Stimulated activated CD8-positive, alpha-beta memory T cell treated with anti-CD3 and anti-CD28 coated beads, Interleukin-7, amount 100 ng/mL, for 1 hour (primary cell): ENCODE measurements around the gene ARL8B.

Experiments
- DNase-seq, 2 donors: peaks; one replicate each; pipeline ENCODE4 v3.0.0-alpha.2; 2020; ENCODE audit warnings: low read depth in 2 of 2

Gene ARL8B

GRCh38 chr3:5212628-5213573, 90.8 kb downstream of the ARL8B start:
- no peak for DNase-seq

GRCh38 chr3:5213574-5213966, 91.5 kb downstream of the ARL8B start:
- no peak for DNase-seq

GRCh38 chr3:5214352-5214751, 92.3 kb downstream of the ARL8B start:
- DNase-seq, result no peak

DNA sequence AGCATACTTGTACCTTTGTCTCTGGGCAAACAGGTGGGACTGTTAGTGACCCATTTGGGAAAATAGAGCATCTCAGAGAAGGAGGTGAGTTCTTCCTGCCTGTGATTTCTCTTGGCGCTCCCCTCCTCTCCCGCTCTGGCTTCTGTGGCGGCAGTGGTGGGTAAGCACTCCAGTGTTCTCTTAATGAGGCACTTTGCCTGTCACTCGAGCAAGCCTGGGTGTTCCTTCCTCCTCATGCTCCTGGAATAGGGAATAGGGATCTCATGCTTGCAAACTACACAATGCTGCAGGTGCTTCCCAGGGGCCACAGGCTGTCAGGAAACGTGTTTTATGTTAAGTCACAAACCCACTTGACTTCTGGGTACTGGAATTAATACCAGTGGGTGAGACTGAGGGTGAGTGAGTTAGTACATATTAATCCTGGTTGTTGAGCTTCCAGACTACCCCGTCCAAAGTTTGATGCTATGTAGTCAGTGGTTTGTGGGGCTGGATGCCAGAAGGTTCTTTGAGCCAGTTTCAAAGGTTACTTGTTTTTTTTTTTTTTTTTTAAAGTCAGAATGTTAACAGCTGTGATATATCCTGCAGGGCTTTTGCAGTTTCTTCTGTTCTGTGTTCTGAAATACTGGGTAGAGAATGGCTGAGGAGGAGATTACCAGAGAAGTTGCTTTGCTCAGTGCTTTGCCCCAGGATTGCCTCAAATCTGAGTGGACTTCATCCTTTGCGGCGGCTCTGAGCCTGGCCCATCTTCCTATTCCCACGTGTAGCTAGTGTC, 95.9 kb downstream of the ARL8B start:
- DNase-seq, result no peak

DNA sequence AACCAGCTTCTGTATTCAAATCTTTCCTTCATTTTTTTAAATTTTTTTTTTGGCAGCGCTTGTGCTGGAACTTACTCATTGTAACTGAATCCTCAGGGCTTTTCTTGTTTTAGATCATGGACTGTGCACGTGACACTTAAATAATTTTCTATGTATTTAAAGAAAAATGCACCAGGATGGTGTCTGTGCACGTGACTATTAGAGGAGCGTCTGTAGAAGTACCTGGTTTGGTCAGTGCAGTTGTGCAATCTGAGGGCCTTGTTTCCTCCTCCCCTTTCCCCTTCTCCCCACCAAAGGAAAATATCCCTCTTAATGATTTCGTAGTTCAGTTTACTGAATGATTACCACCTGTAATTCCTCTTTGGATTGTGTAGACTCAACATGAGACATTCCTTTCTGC, 96.7 kb downstream of the ARL8B start:
- no peak for DNase-seq

GRCh38 chr3:5219216-5219615, 97.1 kb downstream of the ARL8B start:
- no peak for DNase-seq

DNA sequence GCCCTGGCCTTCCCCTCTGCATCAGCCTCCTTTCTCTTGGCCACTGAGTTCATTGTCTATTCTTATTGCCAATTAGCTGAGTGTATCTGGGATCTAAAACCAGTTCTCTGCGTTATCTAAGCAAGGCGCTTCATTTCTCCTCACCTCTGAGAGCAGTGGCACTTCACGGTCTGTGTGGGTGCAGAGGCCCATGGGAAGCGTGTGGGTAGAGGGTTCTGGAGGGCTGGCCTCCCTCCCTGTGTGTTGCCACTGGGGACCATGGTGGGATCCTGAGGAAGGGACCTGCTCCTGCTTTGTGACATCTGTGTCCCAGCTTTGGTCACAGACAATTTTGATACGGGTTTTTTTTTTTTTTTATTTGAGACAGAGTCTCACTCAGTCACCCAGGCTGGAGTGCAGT, 98.1 kb downstream of the ARL8B start:
- DNase-seq, result no peak

DNA sequence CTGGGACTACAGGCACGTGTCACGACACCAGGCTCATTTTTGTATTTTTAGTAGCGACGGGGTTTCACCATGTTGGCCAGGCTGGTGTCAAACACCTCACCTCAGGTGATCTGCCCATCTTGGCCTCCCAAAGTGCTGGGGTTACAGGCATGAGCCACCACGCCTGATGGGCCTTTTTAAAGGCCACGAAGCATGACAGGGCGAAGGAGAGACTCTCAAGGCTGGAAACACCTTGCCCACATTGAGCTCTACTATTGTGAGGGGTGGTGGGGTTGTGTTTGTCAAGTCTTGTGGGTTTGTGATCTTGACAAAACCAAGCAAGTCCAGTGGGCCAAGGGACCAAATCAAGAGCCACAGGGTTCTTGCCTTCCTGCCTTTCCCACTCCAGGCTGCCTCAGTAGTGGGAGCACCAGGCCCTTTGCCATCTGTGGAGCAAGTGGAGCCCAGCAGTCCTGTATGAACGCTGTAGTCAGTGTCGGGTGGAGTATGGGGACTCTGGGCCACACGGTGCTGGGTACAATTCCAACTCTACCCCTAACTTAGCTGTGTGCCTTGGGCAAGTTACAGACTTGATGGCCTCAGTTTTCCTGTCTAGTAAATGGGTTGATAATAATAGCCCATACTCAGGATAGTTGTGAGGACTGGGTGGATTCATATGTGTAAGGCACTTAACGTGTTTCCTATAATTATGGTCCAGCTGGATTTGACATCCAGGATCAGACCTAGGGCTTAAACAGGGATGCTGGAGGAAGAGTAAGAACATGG, 98.8 kb downstream of the ARL8B start:
- no peak for DNase-seq

DNA sequence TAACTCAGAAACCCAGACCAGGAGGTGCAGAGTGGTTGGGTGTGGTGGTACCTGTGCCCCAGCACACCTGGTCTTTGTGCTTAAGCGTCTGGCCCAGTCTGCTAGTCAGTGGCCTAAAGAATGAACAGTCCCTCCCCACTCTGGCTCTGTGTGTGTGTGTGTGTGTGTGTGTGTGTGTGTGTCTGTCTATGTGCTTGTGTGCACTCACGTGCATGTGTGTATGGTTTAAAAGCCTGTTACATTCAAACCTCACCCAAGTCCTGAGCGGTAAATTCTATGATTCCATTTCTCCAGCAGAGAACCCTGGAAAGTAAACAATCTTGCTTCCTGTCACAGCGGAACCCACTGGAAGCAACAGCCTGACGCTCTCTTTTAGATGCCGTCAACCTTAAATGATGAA, 99.6 kb downstream of the ARL8B start:
- DNase-seq, result no peak

- no peak for DNase-seq
Observed at GRCh38 chr3:5222283-5223005, 100.4 kb downstream of the ARL8B start.

GRCh38 chr3:5226783-5227182, 104.7 kb downstream of the ARL8B start:
- DNase-seq, result no peak

GRCh38 chr3:5227812-5228211, 105.7 kb downstream of the ARL8B start:
- no peak for DNase-seq

DNA sequence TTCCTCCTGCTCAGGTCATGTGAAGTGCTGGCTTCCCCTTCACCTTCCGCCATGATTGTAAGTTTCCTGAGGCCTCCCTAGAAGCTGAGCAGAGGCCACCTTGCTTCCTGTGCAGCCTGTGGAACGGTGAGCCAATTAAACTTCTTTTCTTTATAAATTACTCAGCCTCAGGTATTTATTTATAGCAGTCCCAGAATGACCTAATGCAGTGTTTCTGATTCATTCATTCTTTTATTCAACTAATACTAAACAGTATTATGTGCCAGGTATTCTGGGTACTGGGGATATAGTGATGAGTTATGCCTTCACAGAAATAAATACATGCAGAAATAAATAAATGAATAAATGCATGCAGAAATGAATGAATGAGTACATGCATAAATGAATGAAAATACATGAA, 107.3 kb downstream of the ARL8B start:
- DNase-seq, result no peak
